H9 (cell line): ENCODE data around the gene ECHS1. TPM values are rescaled to one million over a fixed set of nuclear protein-coding genes. Genes with fewer than 3 reads are reported as not detected.

Experiments
- DNase-seq: peaks from one replicate; pipeline ENCODE4 v3.0.0-alpha.2; 2017
- H2AFZ ChIP-seq: one replicate; pipeline ENCODE4 v1.6.1; 2013; ENCODE audit warnings: mild to moderate bottlenecking, low read length, control low read depth, moderate library complexity
- H2AK5ac ChIP-seq: 2 replicates; pipeline ENCODE4 v1.6.1; 2013; ENCODE audit warnings: low read length, control low read depth, mixed read lengths; ENCODE audit not compliant: insufficient read length
- H2BK120ac ChIP-seq: one replicate; pipeline ENCODE4 v1.6.1; 2013; ENCODE audit warnings: low read depth, mild to moderate bottlenecking, low read length, control low read depth, inconsistent platforms; ENCODE audit not compliant: poor library complexity, severe bottlenecking
- H2BK12ac ChIP-seq: 2 replicates; pipeline ENCODE4 v1.6.1; 2013; ENCODE audit warnings: low read length, control low read depth, mixed read lengths, low read depth; ENCODE audit not compliant: insufficient read length
- H2BK15ac ChIP-seq: 2 replicates; pipeline ENCODE4 v1.6.1; 2013; ENCODE audit warnings: low read depth, low read length, control low read depth
- H2BK20ac ChIP-seq: one replicate; pipeline ENCODE4 v1.6.1; 2013; ENCODE audit warnings: low read depth, mild to moderate bottlenecking, low read length, control low read depth, inconsistent platforms; ENCODE audit not compliant: poor library complexity, severe bottlenecking
- H2BK5ac ChIP-seq: 2 replicates; pipeline ENCODE4 v1.6.1; 2013; ENCODE audit warnings: low read length, control low read depth, mixed read lengths; ENCODE audit not compliant: insufficient read length
- H3K14ac ChIP-seq: 2 replicates; pipeline ENCODE4 v1.6.1; 2013; ENCODE audit warnings: low read length, control low read depth; ENCODE audit not compliant: insufficient read depth
- H3K18ac ChIP-seq: 2 replicates; pipeline ENCODE4 v1.6.1; 2013; ENCODE audit warnings: low read depth, mild to moderate bottlenecking, mixed read lengths, low read length, control low read depth; ENCODE audit not compliant: insufficient read length
- H3K23ac ChIP-seq: 2 replicates; pipeline ENCODE4 v1.6.1; 2013; ENCODE audit warnings: low read length, control low read depth, mixed read lengths, low read depth; ENCODE audit not compliant: insufficient read length
- H3K23me2 ChIP-seq: 2 replicates; pipeline ENCODE4 v1.6.1; 2013; ENCODE audit warnings: low read depth, mild to moderate bottlenecking, mixed read lengths, low read length, control low read depth; ENCODE audit not compliant: insufficient read length, poor library complexity, severe bottlenecking
- H3K27ac ChIP-seq: 2 replicates; pipeline ENCODE4 v1.5.1; 2013; ENCODE audit warnings: low read length, control low read depth, mixed read lengths, low read depth; ENCODE audit not compliant: insufficient read length
- H3K27me3 ChIP-seq: 2 replicates; pipeline ENCODE4 v1.6.1; 2013; ENCODE audit warnings: low read length, control low read depth, inconsistent platforms; ENCODE audit not compliant: insufficient read depth
- H3K4ac ChIP-seq: 2 replicates; pipeline ENCODE4 v1.6.1; 2013; ENCODE audit warnings: low read depth, mild to moderate bottlenecking, control low read depth, inconsistent platforms, low read length, moderate library complexity
- H3K4me1 ChIP-seq: 2 replicates; pipeline ENCODE4 v1.6.1; 2013; ENCODE audit warnings: low read length, control low read depth, inconsistent platforms; ENCODE audit not compliant: insufficient read depth
- H3K4me2 ChIP-seq: 2 replicates; pipeline ENCODE4 v1.6.1; 2013; ENCODE audit warnings: low read length, control low read depth, mixed read lengths; ENCODE audit not compliant: insufficient read length, insufficient read depth
- H3K56ac ChIP-seq: 2 replicates; pipeline ENCODE4 v1.6.1; 2013; ENCODE audit warnings: low read depth, mild to moderate bottlenecking, mixed read lengths, low read length, control low read depth; ENCODE audit not compliant: insufficient read length
- H3K79me1 ChIP-seq: 2 replicates; pipeline ENCODE4 v1.6.1; 2013; ENCODE audit warnings: low read depth, mild to moderate bottlenecking, moderate library complexity, low read length, control low read depth, inconsistent platforms; ENCODE audit not compliant: insufficient read depth, poor library complexity, severe bottlenecking
- H3K79me2 ChIP-seq: 2 replicates; pipeline ENCODE4 v1.6.1; 2013; ENCODE audit warnings: low read length, control low read depth, inconsistent platforms; ENCODE audit not compliant: insufficient read depth
- H3K9ac ChIP-seq: 2 replicates; pipeline ENCODE4 v1.6.1; 2013; ENCODE audit warnings: low read length, control low read depth, mixed read lengths; ENCODE audit not compliant: insufficient read length; ENCODE audit errors: extremely low read depth
- H3K9me3 ChIP-seq: one replicate; pipeline ENCODE4 v1.6.1; 2013; ENCODE audit warnings: low read depth, low read length, inconsistent platforms; ENCODE audit not compliant: control insufficient read depth
- H3T11ph ChIP-seq: one replicate; pipeline ENCODE4 v1.6.1; 2013; ENCODE audit warnings: mild to moderate bottlenecking, low read length, control low read depth, inconsistent platforms
- H4K20me1 ChIP-seq: one replicate; pipeline ENCODE4 v1.6.1; 2013; ENCODE audit not compliant: control insufficient read depth, insufficient read length, insufficient read depth
- H4K5ac ChIP-seq: 2 replicates; pipeline ENCODE4 v1.6.1; 2013; ENCODE audit warnings: low read depth, mild to moderate bottlenecking, mixed read lengths, low read length, control low read depth; ENCODE audit not compliant: insufficient read length
- H4K8ac ChIP-seq: replicated peaks from 2 replicates; pipeline ENCODE4 v1.6.1; 2013; ENCODE audit warnings: low read length, control low read depth, mixed read lengths, low read depth; ENCODE audit not compliant: insufficient read length
- H4K91ac ChIP-seq: 2 replicates; pipeline ENCODE4 v1.6.1; 2013; ENCODE audit warnings: low read depth, mild to moderate bottlenecking, moderate library complexity, mixed read lengths, low read length, control low read depth; ENCODE audit not compliant: insufficient read length
- H3K27ac Mint-ChIP-seq, 3 experiments: 2 replicates in 2 of 3; 3 replicates in 1 of 3; pipeline ENCODE4 v1.8.0; 2020 to 2021; ENCODE audit warnings: mixed read lengths in 3 of 3, mild to moderate bottlenecking in 1 of 3, moderate library complexity in 1 of 3
- H3K27me3 Mint-ChIP-seq: 2 replicates; pipeline ENCODE4 v1.8.0; 2021; ENCODE audit warnings: low read depth, mild to moderate bottlenecking, moderate library complexity, mixed read lengths
- H3K36me3 Mint-ChIP-seq, 3 experiments: 2 replicates in 2 of 3; 3 replicates in 1 of 3; pipeline ENCODE4 v1.8.0; 2020 to 2021; ENCODE audit warnings: low read depth in 3 of 3, mixed read lengths in 3 of 3; ENCODE audit not compliant: insufficient read depth in 1 of 3
- H3K4me1 Mint-ChIP-seq, 2 experiments: 2 replicates each; pipeline ENCODE4 v1.8.0; 2020; ENCODE audit warnings: mixed read lengths in 2 of 2
- H3K4me3 Mint-ChIP-seq, 2 experiments: 2 replicates in 1 of 2; 3 replicates in 1 of 2; pipeline ENCODE4 v1.8.0; 2020 to 2021; ENCODE audit warnings: mild to moderate bottlenecking in 2 of 2, mixed read lengths in 2 of 2, moderate library complexity in 1 of 2
- H3K9me3 Mint-ChIP-seq, 2 experiments: 2 replicates in 1 of 2; 3 replicates in 1 of 2; pipeline ENCODE4 v1.8.0; 2020; ENCODE audit warnings: mild to moderate bottlenecking in 2 of 2, mixed read lengths in 2 of 2, moderate library complexity in 1 of 2
- WGBS: extraction: QIAGEN DNeasy Blood & Tissue Kit; methylation state at CpG from one replicate; pipeline ENCODE4 v1.1.7; 2013; ENCODE audit warnings: missing lambda C conversion rate, low lambda C conversion rate, mixed read lengths; ENCODE audit not compliant: insufficient read length; ENCODE audit errors: extremely low coverage; 5-methylcytosine and 5-hydroxymethylcytosine counted together
- total RNA-seq: library from RNA; stranded (reverse); gene quantifications from 2 replicates; pipeline ENCODE4 v1.2.1, GENCODE V29; 2021
- TF ChIP-seq, protein P1 (sequence below): fragments of 200-600 bp; sonication (generic); conservative IDR thresholded peaks from 3 replicates; pipeline ENCODE4 v1.8.0; 2021; ENCODE audit warnings: antibody characterized with exemption, mild to moderate bottlenecking

ECHS1 gene
- total RNA-seq, 1 experiment from 2014 or later = 94.1 TPM

DNA sequence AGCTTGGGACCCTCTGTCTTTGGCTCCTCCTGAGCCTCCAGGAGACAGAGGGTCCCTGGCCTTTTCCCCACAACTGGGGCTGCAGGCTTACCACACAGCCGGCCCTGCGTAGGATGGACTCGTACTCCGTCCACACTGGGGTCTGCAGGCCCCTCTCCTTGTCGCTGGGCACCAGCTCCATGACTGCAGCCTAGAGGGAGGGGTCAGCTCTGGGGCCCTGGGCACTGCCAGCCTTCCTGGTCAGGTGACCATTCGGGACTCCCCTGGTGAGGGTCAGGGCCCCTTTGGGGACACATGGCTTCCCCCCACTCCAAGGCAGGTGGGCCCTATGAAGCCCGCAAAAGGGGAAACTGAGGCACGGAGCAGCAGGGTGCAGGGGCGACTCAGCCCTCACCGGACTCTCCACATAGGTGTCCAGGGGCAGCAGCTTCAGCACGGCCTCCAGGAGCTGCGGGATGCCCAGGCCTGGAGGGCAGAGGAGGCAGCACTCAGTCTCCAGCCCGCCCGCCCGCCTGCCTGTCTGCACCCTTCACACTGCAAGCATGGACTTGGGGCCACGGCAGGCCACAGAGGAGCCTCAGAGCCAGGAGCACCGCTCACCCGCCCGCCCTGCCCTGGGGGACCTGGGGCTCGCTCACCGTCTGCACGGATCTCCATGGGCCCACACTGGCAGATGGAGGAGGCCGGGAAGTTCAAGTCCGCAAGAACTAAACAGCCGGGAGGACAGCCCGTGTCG is 16.4 kb downstream of the ECHS1 start:
- H3K9me3 ChIP-seq = no peaks in the 10 kb centered on the region
- TF ChIP-seq, protein P1, sequence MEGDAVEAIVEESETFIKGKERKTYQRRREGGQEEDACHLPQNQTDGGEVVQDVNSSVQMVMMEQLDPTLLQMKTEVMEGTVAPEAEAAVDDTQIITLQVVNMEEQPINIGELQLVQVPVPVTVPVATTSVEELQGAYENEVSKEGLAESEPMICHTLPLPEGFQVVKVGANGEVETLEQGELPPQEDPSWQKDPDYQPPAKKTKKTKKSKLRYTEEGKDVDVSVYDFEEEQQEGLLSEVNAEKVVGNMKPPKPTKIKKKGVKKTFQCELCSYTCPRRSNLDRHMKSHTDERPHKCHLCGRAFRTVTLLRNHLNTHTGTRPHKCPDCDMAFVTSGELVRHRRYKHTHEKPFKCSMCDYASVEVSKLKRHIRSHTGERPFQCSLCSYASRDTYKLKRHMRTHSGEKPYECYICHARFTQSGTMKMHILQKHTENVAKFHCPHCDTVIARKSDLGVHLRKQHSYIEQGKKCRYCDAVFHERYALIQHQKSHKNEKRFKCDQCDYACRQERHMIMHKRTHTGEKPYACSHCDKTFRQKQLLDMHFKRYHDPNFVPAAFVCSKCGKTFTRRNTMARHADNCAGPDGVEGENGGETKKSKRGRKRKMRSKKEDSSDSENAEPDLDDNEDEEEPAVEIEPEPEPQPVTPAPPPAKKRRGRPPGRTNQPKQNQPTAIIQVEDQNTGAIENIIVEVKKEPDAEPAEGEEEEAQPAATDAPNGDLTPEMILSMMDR = no peak
- peaks cover 5 to 7% (median 5%) of the 10 kb centered on the region in 3 experiments; a peak in 6 of 7 replicates for H3K36me3 Mint-ChIP-seq
- H3K4me3 Mint-ChIP-seq = peak overlapping the region; percentile 75 to 83
- no peak overlapping the region for H3T11ph ChIP-seq
- H3K4me1 Mint-ChIP-seq = peaks cover 0 to 2% of the 10 kb centered on the region in 2 experiments; a peak in 1 of 4 replicates
- H3K9ac ChIP-seq = no peak overlapping the region
- no peak overlapping the region for H4K5ac ChIP-seq
- no peak overlapping the region for H3K27ac ChIP-seq
- H3K79me1 ChIP-seq = no peaks in the 10 kb centered on the region
- no peak overlapping the region for H3K23ac ChIP-seq
- no peaks in the 10 kb centered on the region for H3K79me2 ChIP-seq
- no peaks in the 10 kb centered on the region for H4K20me1 ChIP-seq
- H4K91ac ChIP-seq = no peak overlapping the region
- H2BK5ac ChIP-seq = no peak overlapping the region
- no peak overlapping the region for H2BK15ac ChIP-seq
- no peak overlapping the region for H3K18ac ChIP-seq
- H2AK5ac ChIP-seq = no peak overlapping the region
- no peak overlapping the region for H2BK120ac ChIP-seq
- H2AFZ ChIP-seq = no peak overlapping the region
- no peak overlapping the region for H4K8ac ChIP-seq
- H3K4me1 ChIP-seq = no peaks in the 10 kb centered on the region
- H3K14ac ChIP-seq = 0 out of 2 replicates have a peak overlapping the region, but pooled peaks have one; percentile 11
- H3K27me3 Mint-ChIP-seq = peaks cover 24% of the 10 kb centered on the region
- H3K27me3 ChIP-seq = no peaks in the 10 kb centered on the region; the same call in 1 of the 2 replicates
- H2BK20ac ChIP-seq = no peak overlapping the region
- peak overlapping the region; percentile 35 for H3K4me2 ChIP-seq
- no peak for DNase-seq
- WGBS = no CpG with 5 or more reads among the region's 27 CpGs
- no peak overlapping the region for H3K4ac ChIP-seq
- no peak overlapping the region; a peak in 1 of 7 replicates for H3K27ac Mint-ChIP-seq
- H2BK12ac ChIP-seq = no peak overlapping the region
- H3K23me2 ChIP-seq = no peaks in the 10 kb centered on the region
- H3K9me3 Mint-ChIP-seq = no peaks in the 10 kb centered on the region
- H3K56ac ChIP-seq = no peak overlapping the region
